ENCODE results near the gene ADGRF3. TPM values are rescaled to one million over a fixed set of nuclear protein-coding genes. Genes with fewer than 3 reads are reported as not detected.

Gene ADGRF3
- total and polyA plus RNA-seq, 2 of the 13 experiments (the other 11 are each of a cell fraction or from before 2014, with no cell fraction given) = 0.40 to 1.5 TPM

- no peak for TF ChIP-seq ZFP36 (IDR thresholded peaks at IDR 0.05; ENCODE audit: borderline replicate concordance, low read depth, low read length, partially characterized antibody)
- TF ChIP-seq YEATS4 (CRISPR knock-in tag; IDR thresholded peaks at IDR 0.05; ENCODE audit: borderline replicate concordance) = peak; percentile 83; the same call in 1 of the 2 replicates
- TF ChIP-seq ZNF878 (CRISPR knock-in tag; IDR thresholded peaks at IDR 0.05) = 0 out of 2 replicates have a peak, but pooled peaks have one; percentile 73
- TF ChIP-seq ZSCAN12 (CRISPR knock-in tag; IDR thresholded peaks at IDR 0.05) = no peak
- TF ChIP-seq, protein P1, sequence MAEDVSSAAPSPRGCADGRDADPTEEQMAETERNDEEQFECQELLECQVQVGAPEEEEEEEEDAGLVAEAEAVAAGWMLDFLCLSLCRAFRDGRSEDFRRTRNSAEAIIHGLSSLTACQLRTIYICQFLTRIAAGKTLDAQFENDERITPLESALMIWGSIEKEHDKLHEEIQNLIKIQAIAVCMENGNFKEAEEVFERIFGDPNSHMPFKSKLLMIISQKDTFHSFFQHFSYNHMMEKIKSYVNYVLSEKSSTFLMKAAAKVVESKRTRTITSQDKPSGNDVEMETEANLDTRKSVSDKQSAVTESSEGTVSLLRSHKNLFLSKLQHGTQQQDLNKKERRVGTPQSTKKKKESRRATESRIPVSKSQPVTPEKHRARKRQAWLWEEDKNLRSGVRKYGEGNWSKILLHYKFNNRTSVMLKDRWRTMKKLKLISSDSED (CRISPR knock-in tag; IDR thresholded peaks at IDR 0.05) = no peak
- TF ChIP-seq ZNF264 (CRISPR knock-in tag; IDR thresholded peaks at IDR 0.05) = peak; percentile 51; the same call in 1 of the 2 replicates
- TF ChIP-seq ZNF530 (CRISPR knock-in tag; IDR thresholded peaks at IDR 0.05; ENCODE audit: low read depth) = no peak
- TF ChIP-seq GPBP1L1 (CRISPR knock-in tag; IDR thresholded peaks at IDR 0.05) = no peak
- TF ChIP-seq, protein P2, sequence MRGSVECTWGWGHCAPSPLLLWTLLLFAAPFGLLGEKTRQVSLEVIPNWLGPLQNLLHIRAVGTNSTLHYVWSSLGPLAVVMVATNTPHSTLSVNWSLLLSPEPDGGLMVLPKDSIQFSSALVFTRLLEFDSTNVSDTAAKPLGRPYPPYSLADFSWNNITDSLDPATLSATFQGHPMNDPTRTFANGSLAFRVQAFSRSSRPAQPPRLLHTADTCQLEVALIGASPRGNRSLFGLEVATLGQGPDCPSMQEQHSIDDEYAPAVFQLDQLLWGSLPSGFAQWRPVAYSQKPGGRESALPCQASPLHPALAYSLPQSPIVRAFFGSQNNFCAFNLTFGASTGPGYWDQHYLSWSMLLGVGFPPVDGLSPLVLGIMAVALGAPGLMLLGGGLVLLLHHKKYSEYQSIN (CRISPR knock-in tag; IDR thresholded peaks at IDR 0.05; ENCODE audit: borderline replicate concordance) = no peak
- 0 out of 2 replicates have a peak, but pooled peaks have one; percentile 91 for TF ChIP-seq ZBTB42 (CRISPR knock-in tag; IDR thresholded peaks at IDR 0.05)
- peak; percentile 87; the same call in 1 of the 2 replicates for TF ChIP-seq ZNF224 (CRISPR knock-in tag; IDR thresholded peaks at IDR 0.05)
- no peak for TF ChIP-seq REXO4 (CRISPR knock-in tag; IDR thresholded peaks at IDR 0.05; ENCODE audit: borderline replicate concordance)
- TF ChIP-seq SRSF9 (IDR thresholded peaks at IDR 0.05; ENCODE audit: borderline replicate concordance, insufficient read depth, low read depth, low read length, poor library complexity, severe bottlenecking) = no peak
- TF ChIP-seq, protein P3, sequence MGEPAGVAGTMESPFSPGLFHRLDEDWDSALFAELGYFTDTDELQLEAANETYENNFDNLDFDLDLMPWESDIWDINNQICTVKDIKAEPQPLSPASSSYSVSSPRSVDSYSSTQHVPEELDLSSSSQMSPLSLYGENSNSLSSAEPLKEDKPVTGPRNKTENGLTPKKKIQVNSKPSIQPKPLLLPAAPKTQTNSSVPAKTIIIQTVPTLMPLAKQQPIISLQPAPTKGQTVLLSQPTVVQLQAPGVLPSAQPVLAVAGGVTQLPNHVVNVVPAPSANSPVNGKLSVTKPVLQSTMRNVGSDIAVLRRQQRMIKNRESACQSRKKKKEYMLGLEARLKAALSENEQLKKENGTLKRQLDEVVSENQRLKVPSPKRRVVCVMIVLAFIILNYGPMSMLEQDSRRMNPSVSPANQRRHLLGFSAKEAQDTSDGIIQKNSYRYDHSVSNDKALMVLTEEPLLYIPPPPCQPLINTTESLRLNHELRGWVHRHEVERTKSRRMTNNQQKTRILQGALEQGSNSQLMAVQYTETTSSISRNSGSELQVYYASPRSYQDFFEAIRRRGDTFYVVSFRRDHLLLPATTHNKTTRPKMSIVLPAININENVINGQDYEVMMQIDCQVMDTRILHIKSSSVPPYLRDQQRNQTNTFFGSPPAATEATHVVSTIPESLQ (CRISPR knock-in tag; conservative IDR thresholded peaks at IDR 0.05) = no peak; the same call in 1 of the 2 replicates
- no peak for TF ChIP-seq CCAR2 (optimal IDR thresholded peaks at IDR 0.05; ENCODE audit: low read depth, low read length)
- TF ChIP-seq ZNF431 (CRISPR knock-in tag; IDR thresholded peaks at IDR 0.05; ENCODE audit: borderline replicate concordance, low read depth) = peak; percentile 12; the same call in 1 of the 2 replicates
- TF ChIP-seq POLR2AphosphoS5 (IDR thresholded peaks at IDR 0.05; ENCODE audit: low read depth, low read length) = peak; percentile 98
- 0 out of 2 replicates have a peak, but pooled peaks have one; percentile 67 for TF ChIP-seq ZSCAN9 (CRISPR knock-in tag; IDR thresholded peaks at IDR 0.05; ENCODE audit: borderline replicate concordance)
- TF ChIP-seq PREB (CRISPR knock-in tag; IDR thresholded peaks at IDR 0.05) = no peak
- no peak for TF ChIP-seq ZNF207 (IDR thresholded peaks at IDR 0.05; ENCODE audit: borderline replicate concordance)
These were observed 790 bp downstream of the ADGRF3 start, which contains the start of gene SELENOI (continued) for GRCh38 chr2:26345545-26346453.
